ENCODE data around the gene CREB1. TPM values are rescaled to one million over a fixed set of nuclear protein-coding genes. Genes with fewer than 3 reads are reported as not detected.

The CREB1 gene
- total and polyA plus RNA-seq, 4 donors = 8.4 to 88.7 (median 35.7) TPM

GRCh38 chr2:207525296-207525695 lies 4.5 kb upstream of the CREB1 start:
- Histone ChIP-seq H3K36me3 (ENCODE audit: control insufficient read depth in 1 of 2, insufficient read depth in 2 of 2, low read length in 1 of 2) (no peaks in the 10 kb centered on the region), H3K4me1 (ENCODE audit: control insufficient read depth in 1 of 2, insufficient read depth in 2 of 2, low read length in 2 of 2) (peaks cover 0 to 3% of the 10 kb centered on the region in 2 donors), H3K9me3 (ENCODE audit: control insufficient read depth, low read length) (no peaks in the 10 kb centered on the region), H3K27me3 (ENCODE audit: control insufficient read depth in 1 of 2, insufficient read depth in 2 of 2, low read length in 1 of 2) (no peaks in the 10 kb centered on the region), H3K27ac (ENCODE audit: low read depth in 1 of 2, low read length in 2 of 2) (no peak overlapping the region), H3K4me3 (ENCODE audit: low read length in 2 of 2) (no peak overlapping the region)
- intact Hi-C loops (cut with DNase I) = no loop called here
- DNase-seq (no peak), ATAC-seq (ENCODE audit: low FRiP score) (no peak)
- WGBS, 2 donors = 17 to 25% methylated on average over 1 of the region's 1 CpG

- Histone ChIP-seq H3K4me1 (ENCODE audit: control insufficient read depth in 1 of 2, insufficient read depth in 2 of 2, low read length in 2 of 2) (peaks cover 0 to 3% of the 10 kb centered on the region in 2 donors), H3K27me3 (ENCODE audit: control insufficient read depth in 1 of 2, insufficient read depth in 2 of 2, low read length in 1 of 2) (no peaks in the 10 kb centered on the region), H3K4me3 (ENCODE audit: low read length in 2 of 2) (peak overlapping the region; percentile 49 to 73), H3K9me3 (ENCODE audit: control insufficient read depth, low read length) (no peaks in the 10 kb centered on the region), H3K36me3 (ENCODE audit: control insufficient read depth in 1 of 2, insufficient read depth in 2 of 2, low read length in 1 of 2) (no peaks in the 10 kb centered on the region), H3K27ac (ENCODE audit: low read depth in 1 of 2, low read length in 2 of 2) (peak overlapping the region; percentile 63 to 65)
- 1 to 2% methylated on average over 16 to 17 of the region's 17 CpGs for WGBS, 2 donors
- intact Hi-C loops (cut with DNase I) = no loop called here
- ATAC-seq (ENCODE audit: low FRiP score) (peak; percentile 15), DNase-seq (peak in 1 of 2 donors; percentile 71)
Measured at GRCh38 chr2:207528980-207529329, 807 bp upstream of the CREB1 start.

- no peaks in the 10 kb centered on the region for H3K9me3 ChIP-seq (ENCODE audit: control insufficient read depth, low read length)
- H3K27ac ChIP-seq (ENCODE audit: low read depth in 1 of 2, low read length in 2 of 2) = peak overlapping the region; percentile 99 to 100
- ATAC-seq (ENCODE audit: low FRiP score) = no peak
- intact Hi-C loops (cut with DNase I) = loop anchor here (2.0 to 5.0 kb wide), 2 partner anchors 20 to 92 kb away; no protein-coding TSS in a partner anchor
- DNase-seq = peak; percentile 67 to 81
- H3K4me3 ChIP-seq (ENCODE audit: low read length in 2 of 2) = peak overlapping the region; percentile 96 to 100
- H3K4me1 ChIP-seq (ENCODE audit: control insufficient read depth in 1 of 2, insufficient read depth in 2 of 2, low read length in 2 of 2) = peaks cover 0 to 3% of the 10 kb centered on the region in 2 donors
- WGBS, 2 donors = 0 to 1% methylated on average over 31 to 93 of the region's 93 CpGs
- no peaks in the 10 kb centered on the region for H3K27me3 ChIP-seq (ENCODE audit: control insufficient read depth in 1 of 2, insufficient read depth in 2 of 2, low read length in 1 of 2)
- no peaks in the 10 kb centered on the region for H3K36me3 ChIP-seq (ENCODE audit: control insufficient read depth in 1 of 2, insufficient read depth in 2 of 2, low read length in 1 of 2)
Measured at GRCh38 chr2:207530160-207531031, 634 bp downstream of the CREB1 start.

GRCh38 chr2:207531032-207531952 lies 1.5 kb downstream of the CREB1 start:
- no peaks in the 10 kb centered on the region for H3K36me3 ChIP-seq (ENCODE audit: control insufficient read depth in 1 of 2, insufficient read depth in 2 of 2, low read length in 1 of 2)
- peaks cover 0 to 6% of the 10 kb centered on the region in 2 donors for H3K4me1 ChIP-seq (ENCODE audit: control insufficient read depth in 1 of 2, insufficient read depth in 2 of 2, low read length in 2 of 2)
- H3K4me3 ChIP-seq (ENCODE audit: low read length in 2 of 2) = peak overlapping the region; percentile 96 to 100
- intact Hi-C loops (cut with DNase I) = loop anchor here (2.0 to 5.0 kb wide), 2 partner anchors 20 to 91 kb away; no protein-coding TSS in a partner anchor
- H3K9me3 ChIP-seq (ENCODE audit: control insufficient read depth, low read length) = no peaks in the 10 kb centered on the region
- ATAC-seq (ENCODE audit: low FRiP score) = no peak
- DNase-seq = no peak
- H3K27ac ChIP-seq (ENCODE audit: low read depth in 1 of 2, low read length in 2 of 2) = peak overlapping the region; percentile 69 to 100
- 2% methylated on average over 20 of the region's 20 CpGs for WGBS, 2 donors
- H3K27me3 ChIP-seq (ENCODE audit: control insufficient read depth in 1 of 2, insufficient read depth in 2 of 2, low read length in 1 of 2) = no peaks in the 10 kb centered on the region

- H3K9me3 ChIP-seq (ENCODE audit: control insufficient read depth, low read length) = no peaks in the 10 kb centered on the region
- no peak for DNase-seq
- peaks cover 0 to 6% of the 10 kb centered on the region in 2 donors for H3K4me1 ChIP-seq (ENCODE audit: control insufficient read depth in 1 of 2, insufficient read depth in 2 of 2, low read length in 2 of 2)
- H3K36me3 ChIP-seq (ENCODE audit: control insufficient read depth in 1 of 2, insufficient read depth in 2 of 2, low read length in 1 of 2) = no peaks in the 10 kb centered on the region
- no peaks in the 10 kb centered on the region for H3K27me3 ChIP-seq (ENCODE audit: control insufficient read depth in 1 of 2, insufficient read depth in 2 of 2, low read length in 1 of 2)
- intact Hi-C loops (cut with DNase I) = loop anchor here in 1 of 2 donors (5.0 kb wide), 1 partner anchor 90 kb away; no protein-coding TSS in a partner anchor
- ATAC-seq (ENCODE audit: low FRiP score) = no peak
- H3K4me3 ChIP-seq (ENCODE audit: low read length in 2 of 2) = no peak overlapping the region
- H3K27ac ChIP-seq (ENCODE audit: low read depth in 1 of 2, low read length in 2 of 2) = no peak overlapping the region
- 89 to 90% methylated on average over 9 of the region's 9 CpGs for WGBS, 2 donors
Measured at GRCh38 chr2:207532676-207533075, 2.9 kb downstream of the CREB1 start.

GRCh38 chr2:207533461-207534008 lies 3.8 kb downstream of the CREB1 start:
- Histone ChIP-seq H3K36me3 (ENCODE audit: control insufficient read depth in 1 of 2, insufficient read depth in 2 of 2, low read length in 1 of 2) (no peaks in the 10 kb centered on the region), H3K4me1 (ENCODE audit: control insufficient read depth in 1 of 2, insufficient read depth in 2 of 2, low read length in 2 of 2) (peaks cover 0 to 3% of the 10 kb centered on the region in 2 donors), H3K4me3 (ENCODE audit: low read length in 2 of 2) (no peak overlapping the region), H3K27me3 (ENCODE audit: control insufficient read depth in 1 of 2, insufficient read depth in 2 of 2, low read length in 1 of 2) (no peaks in the 10 kb centered on the region), H3K9me3 (ENCODE audit: control insufficient read depth, low read length) (no peaks in the 10 kb centered on the region), H3K27ac (ENCODE audit: low read depth in 1 of 2, low read length in 2 of 2) (no peak overlapping the region)
- DNase-seq (no peak), ATAC-seq (ENCODE audit: low FRiP score) (no peak)
- intact Hi-C loops (cut with DNase I) = loop anchor here in 1 of 2 donors (5.0 kb wide), 1 partner anchor 89 kb away; no protein-coding TSS in a partner anchor
- WGBS, 2 donors = 48 to 50% methylated on average over 2 of the region's 2 CpGs

- no peaks in the 10 kb centered on the region for H3K9me3 ChIP-seq (ENCODE audit: control insufficient read depth, low read length)
- H3K27ac ChIP-seq (ENCODE audit: low read depth in 1 of 2, low read length in 2 of 2) = no peak overlapping the region
- no peaks in the 10 kb centered on the region for H3K27me3 ChIP-seq (ENCODE audit: control insufficient read depth in 1 of 2, insufficient read depth in 2 of 2, low read length in 1 of 2)
- H3K4me1 ChIP-seq (ENCODE audit: control insufficient read depth in 1 of 2, insufficient read depth in 2 of 2, low read length in 2 of 2) = peaks cover 0 to 3% of the 10 kb centered on the region in 2 donors
- H3K4me3 ChIP-seq (ENCODE audit: low read length in 2 of 2) = no peak overlapping the region
- intact Hi-C loops (cut with DNase I) = loop anchor here in 1 of 2 donors (5.0 kb wide), 1 partner anchor 88 kb away; no protein-coding TSS in a partner anchor
- no peak for ATAC-seq (ENCODE audit: low FRiP score)
- no peak for DNase-seq
- H3K36me3 ChIP-seq (ENCODE audit: control insufficient read depth in 1 of 2, insufficient read depth in 2 of 2, low read length in 1 of 2) = no peaks in the 10 kb centered on the region
- 83% methylated on average over 3 of the region's 3 CpGs for WGBS, 2 donors
Measured at GRCh38 chr2:207534417-207534816, 4.7 kb downstream of the CREB1 start.

- intact Hi-C loops (cut with DNase I) = no loop called here
- H3K4me1 ChIP-seq (ENCODE audit: control insufficient read depth in 1 of 2, insufficient read depth in 2 of 2, low read length in 2 of 2) = peaks cover 0 to 3% of the 10 kb centered on the region in 2 donors
Measured at GRCh38 chr2:207539470-207539869, 9.7 kb downstream of the CREB1 start.

More at GRCh38 chr2:207539470-207539869, 9.7 kb downstream of the CREB1 start:
- H3K36me3 ChIP-seq (ENCODE audit: control insufficient read depth in 1 of 2, insufficient read depth in 2 of 2, low read length in 1 of 2) = no peaks in the 10 kb centered on the region
- ATAC-seq (ENCODE audit: low FRiP score) = no peak
- DNase-seq = no peak
- H3K27me3 ChIP-seq (ENCODE audit: control insufficient read depth in 1 of 2, insufficient read depth in 2 of 2, low read length in 1 of 2) = no peaks in the 10 kb centered on the region
- 86 to 89% methylated on average over 2 of the region's 2 CpGs for WGBS, 2 donors
- no peaks in the 10 kb centered on the region for H3K9me3 ChIP-seq (ENCODE audit: control insufficient read depth, low read length)
- no peak overlapping the region for H3K4me3 ChIP-seq (ENCODE audit: low read length in 2 of 2)
- no peak overlapping the region for H3K27ac ChIP-seq (ENCODE audit: low read depth in 1 of 2, low read length in 2 of 2)

Measured in aorta (tissue), 5 donors.